A549 (cell line): Measurements from ENCODE around the gene DHRS7B.
"Not testable (repeated sequence)": the region's sequence is repeated elsewhere in the genome, so short reads cannot be mapped to it uniquely, and the experiment has no call there.

Experiments
- KDM1A ChIP-seq: fragments of 200-600 bp; sonication (generic); IDR thresholded peaks from 2 replicates; pipeline ENCODE4 v1.6.1; 2016; ENCODE audit warnings: low read depth, mild to moderate bottlenecking
- MAX ChIP-seq: IDR thresholded peaks from 2 replicates; pipeline ENCODE4 v1.6.1; 2012
- MAZ ChIP-seq: fragments of 150-350 bp; IDR thresholded peaks from 2 replicates; pipeline ENCODE4 v1.6.1; 2014; ENCODE audit warnings: antibody characterized with exemption, low read depth, low read length, borderline replicate concordance
- POLR2A ChIP-seq: IDR thresholded peaks from 2 replicates; pipeline ENCODE4 v1.6.1; 2012; ENCODE audit warnings: mild to moderate bottlenecking, low read length
- RAD21 ChIP-seq, 2 experiments: fragments of >200 bp in 1 of 2; sonication (Bioruptor Twin) in 1 of 2; formaldehyde crosslinking in 1 of 2; IDR thresholded peaks in 1 of 2; conservative IDR thresholded peaks in 1 of 2; 2 replicates in 1 of 2; 3 replicates in 1 of 2; pipeline ENCODE4 v1.6.1; 2012 to 2018; ENCODE audit warnings: inconsistent platforms in 1 of 2
- REST ChIP-seq: fragments of 200-600 bp; sonication (generic); IDR thresholded peaks from 2 replicates; pipeline ENCODE4 v1.6.1; 2016; ENCODE audit warnings: antibody characterized with exemption, mild to moderate bottlenecking, moderate library complexity
- RFX5 ChIP-seq: fragments of 450-650 bp; IDR thresholded peaks from 2 replicates; pipeline ENCODE4 v1.7.1; 2014; ENCODE audit warnings: antibody characterized with exemption, mild to moderate bottlenecking, moderate library complexity
- TF ChIP-seq, protein P1 (sequence below): fragments of >200 bp; sonication (Bioruptor Twin); formaldehyde crosslinking; IDR thresholded peaks from 3 replicates; pipeline ENCODE4 v1.5.1; 2016
- TF ChIP-seq, protein P2 (sequence below): fragments of >200 bp; sonication (Bioruptor Twin); formaldehyde crosslinking; IDR thresholded peaks from 3 replicates; pipeline ENCODE4 v1.6.1; 2016

GRCh38 chr17:21142065-21142464 is 15.3 kb downstream of the DHRS7B start:
- not testable (repeated sequence) for TF ChIP-seq KDM1A; REST; MAZ; RAD21 (conservative IDR thresholded peaks at IDR 0.05 in 1 of 2, IDR thresholded peaks at IDR 0.05 in 1 of 2); POLR2A; RFX5; MAX
- TF ChIP-seq, protein P1, sequence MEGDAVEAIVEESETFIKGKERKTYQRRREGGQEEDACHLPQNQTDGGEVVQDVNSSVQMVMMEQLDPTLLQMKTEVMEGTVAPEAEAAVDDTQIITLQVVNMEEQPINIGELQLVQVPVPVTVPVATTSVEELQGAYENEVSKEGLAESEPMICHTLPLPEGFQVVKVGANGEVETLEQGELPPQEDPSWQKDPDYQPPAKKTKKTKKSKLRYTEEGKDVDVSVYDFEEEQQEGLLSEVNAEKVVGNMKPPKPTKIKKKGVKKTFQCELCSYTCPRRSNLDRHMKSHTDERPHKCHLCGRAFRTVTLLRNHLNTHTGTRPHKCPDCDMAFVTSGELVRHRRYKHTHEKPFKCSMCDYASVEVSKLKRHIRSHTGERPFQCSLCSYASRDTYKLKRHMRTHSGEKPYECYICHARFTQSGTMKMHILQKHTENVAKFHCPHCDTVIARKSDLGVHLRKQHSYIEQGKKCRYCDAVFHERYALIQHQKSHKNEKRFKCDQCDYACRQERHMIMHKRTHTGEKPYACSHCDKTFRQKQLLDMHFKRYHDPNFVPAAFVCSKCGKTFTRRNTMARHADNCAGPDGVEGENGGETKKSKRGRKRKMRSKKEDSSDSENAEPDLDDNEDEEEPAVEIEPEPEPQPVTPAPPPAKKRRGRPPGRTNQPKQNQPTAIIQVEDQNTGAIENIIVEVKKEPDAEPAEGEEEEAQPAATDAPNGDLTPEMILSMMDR = not testable (repeated sequence)
- TF ChIP-seq, protein P2, sequence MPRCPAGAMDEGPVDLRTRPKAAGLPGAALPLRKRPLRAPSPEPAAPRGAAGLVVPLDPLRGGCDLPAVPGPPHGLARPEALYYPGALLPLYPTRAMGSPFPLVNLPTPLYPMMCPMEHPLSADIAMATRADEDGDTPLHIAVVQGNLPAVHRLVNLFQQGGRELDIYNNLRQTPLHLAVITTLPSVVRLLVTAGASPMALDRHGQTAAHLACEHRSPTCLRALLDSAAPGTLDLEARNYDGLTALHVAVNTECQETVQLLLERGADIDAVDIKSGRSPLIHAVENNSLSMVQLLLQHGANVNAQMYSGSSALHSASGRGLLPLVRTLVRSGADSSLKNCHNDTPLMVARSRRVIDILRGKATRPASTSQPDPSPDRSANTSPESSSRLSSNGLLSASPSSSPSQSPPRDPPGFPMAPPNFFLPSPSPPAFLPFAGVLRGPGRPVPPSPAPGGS = not testable (repeated sequence)
